Endothelial cell of umbilical vein (primary cell): ENCODE measurements around the gene KRTAP1-1. TPM values are rescaled to one million over a fixed set of nuclear protein-coding genes. Genes with fewer than 3 reads are reported as not detected.

Source experiments
- BruUV-seq: library from RNA; stranded (reverse); fragments of 400-500 nt; replicated peaks from 2 replicates; lab custom pipeline; 2021; lab: Mats Ljungman, UMichigan
- CTCF ChIA-PET: fragments of 300-600, 350-600 bp; sonication (Branson Sonifier 250); formaldehyde crosslinking; loops from one replicate; lab custom pipeline; 2021; ENCODE audit warnings: antibody characterized with exemption, inconsistent platforms; lab: Charles Lee
- POLR2A ChIA-PET: fragments of 300-600, 350-600 bp; sonication (Branson Sonifier 250); formaldehyde crosslinking; loops from one replicate; lab custom pipeline; 2021; ENCODE audit warnings: antibody characterized with exemption, inconsistent platforms; lab: Charles Lee
- DNase-seq: peaks from one replicate; pipeline ENCODE4 v3.0.0-alpha.2; 2011; ENCODE audit warnings: low read depth, low spot score
- FAIRE-seq: peaks from 2 replicates; lab custom pipeline; 2011; peaks lifted over from hg19 to GRCh38; lab: Jason Lieb, UNC
- H2AFZ ChIP-seq: 2 replicates; pipeline ENCODE4 v1.6.0; 2012; ENCODE audit warnings: low read depth, low read length, control low read depth, inconsistent platforms
- H3K27ac ChIP-seq: 2 replicates; pipeline ENCODE4 v1.5.1; 2011; ENCODE audit warnings: low read depth, mild to moderate bottlenecking, control low read depth, low read length, moderate library complexity; ENCODE audit not compliant: insufficient read depth
- H3K27me3 ChIP-seq, 2 experiments: 2 replicates each; pipeline versions ENCODE4 v1.6.0 to v1.6.1; 2011; ENCODE audit warnings: low read length in 2 of 2, mixed read lengths in 1 of 2; ENCODE audit not compliant: control insufficient read depth in 2 of 2, insufficient read depth in 2 of 2
- H3K36me3 ChIP-seq, 2 experiments: 2 replicates in 1 of 2; 3 replicates in 1 of 2; pipeline ENCODE4 v1.5.1; 2011; ENCODE audit warnings: low read length in 2 of 2, mild to moderate bottlenecking in 1 of 2, moderate library complexity in 1 of 2; ENCODE audit not compliant: control insufficient read depth in 2 of 2, insufficient read depth in 2 of 2; ENCODE audit errors: extremely low read depth in 1 of 2
- H3K4me1 ChIP-seq: 3 replicates; pipeline ENCODE4 v1.5.1; 2011; ENCODE audit warnings: mild to moderate bottlenecking, low read length; ENCODE audit not compliant: control insufficient read depth, insufficient read depth; ENCODE audit errors: extremely low read depth
- H3K4me2 ChIP-seq: 2 replicates; pipeline ENCODE4 v1.6.1; 2011; ENCODE audit warnings: low read length, control low read depth, mixed read lengths; ENCODE audit not compliant: insufficient read depth
- H3K4me3 ChIP-seq, 3 experiments: fragments of 200-600 bp in 1 of 3; sonication (generic), shearing (Covaris generic) in 1 of 3; replicated peaks in 1 of 3; 2 replicates each; pipeline ENCODE4 v1.5.1; 2011 to 2016; ENCODE audit warnings: control low read depth in 3 of 3, low read length in 3 of 3, mild to moderate bottlenecking in 2 of 3, inconsistent platforms in 1 of 3, low read depth in 1 of 3, moderate library complexity in 1 of 3; ENCODE audit not compliant: insufficient read depth in 1 of 3
- H3K79me2 ChIP-seq: 2 replicates; pipeline ENCODE4 v1.6.0; 2012; ENCODE audit warnings: low read length, inconsistent platforms; ENCODE audit not compliant: control insufficient read depth, insufficient read depth
- H3K9ac ChIP-seq: replicated peaks from 2 replicates; pipeline ENCODE3; 2011; ENCODE audit warnings: low read length, control low read depth; ENCODE audit not compliant: insufficient read depth; ENCODE audit errors: extremely low read depth
- H3K9me1 ChIP-seq: replicated peaks from 3 replicates; pipeline ENCODE4 v1.6.0; 2011; ENCODE audit warnings: mild to moderate bottlenecking, low read length; ENCODE audit not compliant: control insufficient read depth, insufficient read depth; ENCODE audit errors: extremely low read depth
- H3K9me3 ChIP-seq: replicated peaks from 2 replicates; pipeline ENCODE4 v1.5.1; 2012; ENCODE audit warnings: low read length, inconsistent platforms; ENCODE audit not compliant: control insufficient read depth, insufficient read depth
- H4K20me1 ChIP-seq: replicated peaks from 2 replicates; pipeline ENCODE3; 2011; ENCODE audit warnings: mild to moderate bottlenecking, low read length; ENCODE audit not compliant: control insufficient read depth, insufficient read depth; ENCODE audit errors: extremely low read depth
- CTCF ChIP-seq, 2 donors: IDR thresholded peaks; 1 replicate in 1 of 2; 2 replicates in 1 of 2; pipeline ENCODE4 v1.5.1; 2011; ENCODE audit warnings: low read length in 2 of 2, mild to moderate bottlenecking in 2 of 2, moderate library complexity in 2 of 2, control low read depth in 1 of 2, inconsistent platforms in 1 of 2, low read depth in 1 of 2; ENCODE audit not compliant: insufficient read depth in 1 of 2; ENCODE audit errors: extremely low read depth in 1 of 2
- EZH2 ChIP-seq: IDR thresholded peaks from 2 replicates; pipeline ENCODE4 v1.6.1; 2012; ENCODE audit warnings: borderline replicate concordance, low read depth, mild to moderate bottlenecking, moderate library complexity, low read length, inconsistent platforms; ENCODE audit not compliant: severe bottlenecking
- FOS ChIP-seq: IDR thresholded peaks from 2 replicates; pipeline ENCODE4 v1.6.1; 2011; ENCODE audit warnings: mild to moderate bottlenecking, low read length, moderate library complexity, borderline replicate concordance; ENCODE audit not compliant: insufficient read depth
- GATA2 ChIP-seq: IDR thresholded peaks from 2 replicates; pipeline ENCODE4 v1.7.0; 2011; ENCODE audit warnings: low read depth, mild to moderate bottlenecking, moderate library complexity, mixed read lengths, low read length; ENCODE audit not compliant: insufficient read length, insufficient read depth
- JUN ChIP-seq: IDR thresholded peaks from 2 replicates; pipeline ENCODE4 v1.6.1; 2011; ENCODE audit warnings: borderline replicate concordance, low read depth; ENCODE audit not compliant: insufficient read length, insufficient read depth
- MAX ChIP-seq: IDR thresholded peaks from 2 replicates; pipeline ENCODE4 v1.6.1; 2011; ENCODE audit not compliant: insufficient read depth, insufficient read length
- MYC ChIP-seq: IDR thresholded peaks from one replicate; pipeline ENCODE4 v1.6.1; 2011; ENCODE audit warnings: mild to moderate bottlenecking, low read depth, low read length
- POLR2A ChIP-seq: IDR thresholded peaks from 2 replicates; pipeline ENCODE4 v1.6.1; 2012; ENCODE audit warnings: low read depth, mild to moderate bottlenecking, control low read depth, low read length
- POLR2AphosphoS5 ChIP-seq: IDR thresholded peaks from 2 replicates; pipeline ENCODE4 v1.6.1; 2012; ENCODE audit warnings: low read depth, mild to moderate bottlenecking, control low read depth, low read length, moderate library complexity; ENCODE audit not compliant: insufficient read depth
- dilution Hi-C: fragments of 300-500 bp; cut with MboI; formaldehyde crosslinking; loops from one replicate; pipeline ENCODE4 v1.15.0; 2019; ENCODE audit warnings: low sequenced_read_pairs; ENCODE audit not compliant: extremely low pct_ligation_motif_present
- intact Hi-C: fragments of 100-400 bp; cut with micrococcal nuclease; formaldehyde crosslinking; loops from one replicate; pipeline ENCODE4 v1.10.0; 2022
- polyA plus RNA-seq, 4 experiments: library from polyadenylated mRNA; depleted of rRNA in 3 of 4; stranded (reverse) in 3 of 4; unstranded in 1 of 4; fragments of >200 nt; gene quantifications; 2 replicates each; pipeline versions ENCODE4 v1.2.1 to v1.2.3, GENCODE V29; 2011 to 2012; ENCODE audit warnings: missing spikeins in 1 of 4
- total RNA-seq: library from RNA; stranded (reverse); gene quantifications from 2 replicates; pipeline ENCODE4 v1.2.3, GENCODE V29; 2021

Gene KRTAP1-1
- total and polyA plus RNA-seq, 2 donors (not counting 3 experiments of a cell fraction or from before 2014, with no cell fraction given): not detected

DNA sequence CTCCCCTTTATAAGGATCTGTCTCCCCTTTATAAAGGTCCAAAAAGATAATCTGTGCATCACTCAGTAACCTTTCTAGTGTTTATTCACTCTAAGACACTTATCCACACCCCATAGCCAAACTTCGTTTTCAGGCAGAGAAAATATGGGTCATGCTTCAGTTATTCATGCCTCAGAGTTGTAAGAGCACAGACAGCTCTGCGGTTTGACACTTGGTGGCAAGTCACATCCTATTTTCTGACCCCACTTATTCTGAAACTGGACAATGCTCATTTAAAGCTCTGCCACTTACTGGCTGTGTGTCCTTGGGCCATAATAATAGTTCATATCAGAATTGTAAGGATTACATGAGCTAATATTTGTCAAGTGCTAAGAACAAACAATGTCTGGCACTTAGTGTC lies 7.9 kb upstream of the KRTAP1-1 start:
- ChIA-PET CTCF (no interaction called here), POLR2A (no interaction called here)
- BruUV-seq: no TSS peak
- Histone ChIP-seq H3K27me3 (peaks cover 5 to 7% of the 10 kb centered on the region in 2 experiments), H3K9me3 (no peaks in the 10 kb centered on the region), H3K79me2 (no peaks in the 10 kb centered on the region), H3K36me3 (no peaks in the 10 kb centered on the region), H3K4me1 (no peaks in the 10 kb centered on the region), H3K9ac (no peak overlapping the region), H2AFZ (no peak overlapping the region), H3K27ac (no peak overlapping the region), H3K4me3 (no peak overlapping the region), H3K9me1 (no peaks in the 10 kb centered on the region), H3K4me2 (no peak overlapping the region), H4K20me1 (no peaks in the 10 kb centered on the region)
- peak; percentile 52 for TF ChIP-seq FOS
- TF ChIP-seq GATA2: no peak
- dilution Hi-C loops: no loop called here
- no peak for FAIRE-seq
- DNase-seq: no peak
- intact Hi-C loops: no loop called here

GRCh38 chr17:41048441-41048840 lies 7.2 kb upstream of the KRTAP1-1 start:
- BruUV-seq: no TSS peak
- no peaks in the 10 kb centered on the region for H3K9me3 ChIP-seq
- H3K27me3 ChIP-seq: peaks cover 5 to 7% of the 10 kb centered on the region in 2 experiments
- no peak for DNase-seq
- no peaks in the 10 kb centered on the region for H3K9me1 ChIP-seq
- no peaks in the 10 kb centered on the region for H3K4me1 ChIP-seq
- no peaks in the 10 kb centered on the region for H3K79me2 ChIP-seq
- H3K4me3 ChIP-seq: no peak overlapping the region
- H4K20me1 ChIP-seq: no peaks in the 10 kb centered on the region
- H3K27ac ChIP-seq: no peak overlapping the region
- intact Hi-C loops (no loop called here), dilution Hi-C loops (no loop called here)
- CTCF ChIA-PET: no interaction called here
- no peak overlapping the region for H3K4me2 ChIP-seq
- H2AFZ ChIP-seq: no peak overlapping the region
- POLR2A ChIA-PET: no interaction called here
- TF ChIP-seq POLR2AphosphoS5 (no peak), CTCF (IDR thresholded peaks at IDR 0.05; ENCODE audit: extremely low read depth in 1 of 2, insufficient read depth in 1 of 2, low read depth in 1 of 2, low read length in 2 of 2) (no peak), POLR2A (no peak), FOS (no peak), MYC (no peak), EZH2 (no peak), MAX (no peak), GATA2 (no peak), JUN (no peak)
- H3K9ac ChIP-seq: no peak overlapping the region
- no peaks in the 10 kb centered on the region for H3K36me3 ChIP-seq
- no peak for FAIRE-seq
